GM19463 (cell line): ENCODE results near the gene GSTM2.

Experiments
- ATAC-seq: cut with Tn5 transposase; IDR thresholded peaks from one replicate; pipeline ENCODE4 v1.9.1; 2021; ENCODE audit warnings: mild to moderate bottlenecking, moderate library complexity; ENCODE audit not compliant: unreplicated experiment

The GSTM2 gene

DNA sequence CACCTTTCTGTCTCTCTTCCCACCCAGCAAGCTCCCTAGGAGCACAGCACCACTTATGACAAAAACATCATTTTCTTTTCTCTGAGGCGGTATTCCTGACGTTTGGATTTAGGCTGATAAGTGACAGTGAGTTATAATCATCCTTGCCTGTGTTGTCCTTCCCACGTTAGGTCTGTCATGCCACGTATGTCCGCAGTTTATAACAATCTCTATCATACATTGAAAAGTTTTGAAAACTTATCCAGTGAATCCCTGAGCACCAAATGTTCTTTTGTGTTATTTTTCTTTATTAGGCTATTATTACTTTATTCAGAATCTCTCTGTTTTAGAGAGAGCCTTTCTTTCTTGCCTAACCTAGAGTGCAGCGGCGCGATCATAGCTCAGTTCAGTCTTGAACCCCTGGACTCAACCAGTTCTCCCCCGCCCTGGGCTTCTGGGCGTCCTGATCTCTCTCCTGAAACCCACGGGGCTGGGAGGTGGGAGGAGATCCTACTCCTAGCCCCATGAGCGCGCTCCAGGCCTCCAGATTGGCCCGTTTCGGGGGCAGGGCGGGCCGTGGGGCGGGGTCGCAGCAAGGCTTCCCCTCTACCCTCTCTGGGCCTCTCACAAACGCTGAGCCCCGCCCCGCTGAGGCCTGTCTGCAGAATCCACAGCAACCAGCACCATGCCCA, at the start of gene GSTM2:
GSTM2 (plus strand) TSS at position 606 of the 671 bp plus-strand sequence; CDS start at position 665, 59 bp downstream.
- peak; percentile 99 for ATAC-seq

DNA sequence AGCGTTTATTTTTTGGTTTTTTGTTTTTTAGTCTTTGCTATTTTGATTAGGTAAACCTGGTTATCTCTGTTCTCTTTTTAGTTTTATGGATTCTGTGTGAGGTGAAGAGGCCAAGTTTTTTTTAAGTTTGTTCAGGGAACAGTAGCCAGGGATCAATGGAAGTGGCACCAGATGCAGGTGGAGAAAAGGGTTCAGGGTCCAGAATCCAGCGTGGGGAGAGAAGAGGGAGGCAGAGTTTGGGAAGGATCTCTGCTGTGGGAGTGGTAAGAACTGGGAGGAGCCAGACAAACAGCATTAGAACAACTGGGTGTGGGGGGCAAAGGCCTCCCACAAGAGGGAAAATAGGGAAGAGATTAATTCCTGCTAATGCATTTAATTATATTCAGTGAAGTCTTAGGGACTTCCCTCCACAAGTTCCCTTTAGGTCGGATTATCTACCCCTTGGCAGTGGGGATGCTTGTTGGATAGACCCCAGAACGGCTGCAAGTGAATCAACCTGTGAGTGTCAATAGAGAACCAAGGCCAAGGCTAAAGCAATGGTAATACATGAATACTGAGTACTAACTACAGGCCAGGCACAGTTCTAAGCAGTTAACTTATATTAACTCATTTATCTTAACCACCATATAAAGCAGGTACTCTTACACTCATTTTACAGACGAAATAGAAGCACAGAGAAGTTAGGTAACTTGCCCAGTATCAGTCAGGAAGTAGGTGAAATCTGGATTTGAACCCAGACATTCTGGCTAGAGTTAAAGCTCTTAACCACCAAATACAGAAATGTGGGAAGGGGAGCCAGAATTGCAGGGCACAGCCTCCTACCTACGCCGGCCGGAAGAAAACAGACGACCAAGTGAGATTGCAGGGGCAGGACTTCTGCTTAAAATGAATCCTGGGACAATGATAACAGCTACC, 48.9 kb upstream of the GSTM2 start:
- ATAC-seq: no peak

DNA sequence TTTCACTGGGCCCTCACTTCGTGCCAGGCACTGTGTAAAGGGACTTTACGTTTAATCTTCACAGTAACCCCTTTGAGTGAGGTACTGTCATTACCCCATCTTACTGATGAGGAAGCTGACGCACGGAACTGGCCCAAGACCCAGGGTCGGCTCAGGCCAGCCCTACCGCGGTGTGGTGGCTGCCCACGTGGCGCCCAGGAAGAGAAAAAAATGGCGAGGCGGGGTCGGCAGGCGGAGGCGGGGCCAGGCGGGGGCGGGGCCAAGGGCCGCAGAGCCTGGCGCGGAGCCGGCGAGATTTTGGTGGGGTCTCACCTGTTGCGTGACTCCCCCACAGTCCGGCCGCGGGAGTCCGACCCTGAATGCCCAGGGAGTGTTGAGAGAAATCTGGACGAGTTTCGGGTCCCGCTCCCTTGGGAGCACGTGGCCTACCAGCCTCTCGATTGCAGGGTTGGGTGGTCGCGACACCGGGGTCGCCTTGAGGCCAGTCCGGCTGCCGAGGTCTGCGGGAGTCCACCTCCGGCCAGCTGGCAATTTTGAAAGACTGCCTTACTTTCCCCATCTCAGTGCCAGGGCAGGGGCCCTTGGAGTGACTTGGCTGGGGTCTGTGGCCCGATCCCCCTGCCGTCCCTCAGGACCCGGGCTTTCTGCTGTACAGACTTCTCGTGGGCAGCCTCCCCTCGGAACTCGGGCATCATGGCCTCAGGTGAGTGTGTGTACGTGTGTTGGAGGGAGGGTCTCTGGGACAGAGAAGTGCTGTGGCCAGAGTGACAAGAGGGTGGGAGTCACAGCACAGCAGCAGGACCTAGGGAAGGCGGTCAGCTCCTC, 48.1 kb upstream of the GSTM2 start, which contains the start of the genes AMPD2 and GNAT2:
AMPD2 (plus strand) TSS at position 262 of the 825 bp plus-strand sequence. CDS start 1,339 bp downstream, outside the sequence.
GNAT2 (minus strand) TSS at position 41 of the 825 bp plus-strand sequence. CDS start 6,746 bp downstream, outside the sequence.
- ATAC-seq: peak; percentile 55

DNA sequence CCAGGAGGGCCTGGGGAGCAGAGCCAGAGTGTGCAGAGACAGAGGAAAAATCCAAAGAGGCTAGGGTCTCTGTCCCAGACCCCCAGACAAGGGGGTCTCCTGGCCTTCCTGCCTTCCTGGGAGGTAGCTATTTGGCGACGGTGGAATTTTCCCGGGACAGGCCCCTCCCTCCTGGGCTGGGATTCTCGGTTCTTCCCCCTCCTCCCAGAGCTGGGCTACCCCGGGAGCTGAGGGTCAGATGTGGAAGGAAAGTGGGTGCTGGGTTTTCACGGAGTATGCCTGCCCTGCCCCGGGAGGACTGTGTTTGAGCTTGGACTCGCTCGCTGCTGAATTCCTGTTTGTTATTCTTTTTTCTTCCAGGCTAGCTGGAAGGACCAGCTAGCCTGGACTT, 47.5 kb upstream of the GSTM2 start:
- ATAC-seq: no peak

DNA sequence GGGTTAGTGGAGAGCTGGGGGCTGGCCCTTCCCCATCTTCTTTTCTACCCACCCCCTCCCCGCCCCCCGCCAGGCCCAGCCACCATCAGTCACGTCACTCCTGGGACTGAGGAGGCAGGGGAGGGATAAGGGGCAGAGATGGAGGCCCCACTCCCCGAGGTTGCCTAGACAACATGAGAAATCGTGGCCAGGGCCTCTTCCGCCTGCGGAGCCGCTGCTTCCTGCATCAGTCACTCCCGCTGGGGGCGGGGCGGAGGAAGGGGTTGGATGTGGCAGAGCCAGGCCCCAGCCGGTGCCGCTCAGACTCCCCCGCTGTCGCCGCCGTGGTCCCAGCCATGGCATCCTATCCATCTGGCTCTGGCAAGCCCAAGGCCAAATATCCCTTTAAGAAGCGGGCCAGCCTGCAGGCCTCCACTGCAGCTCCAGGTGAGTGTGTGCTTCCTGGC, 47.0 kb upstream of the GSTM2 start:
- peak; percentile 82 for ATAC-seq

DNA sequence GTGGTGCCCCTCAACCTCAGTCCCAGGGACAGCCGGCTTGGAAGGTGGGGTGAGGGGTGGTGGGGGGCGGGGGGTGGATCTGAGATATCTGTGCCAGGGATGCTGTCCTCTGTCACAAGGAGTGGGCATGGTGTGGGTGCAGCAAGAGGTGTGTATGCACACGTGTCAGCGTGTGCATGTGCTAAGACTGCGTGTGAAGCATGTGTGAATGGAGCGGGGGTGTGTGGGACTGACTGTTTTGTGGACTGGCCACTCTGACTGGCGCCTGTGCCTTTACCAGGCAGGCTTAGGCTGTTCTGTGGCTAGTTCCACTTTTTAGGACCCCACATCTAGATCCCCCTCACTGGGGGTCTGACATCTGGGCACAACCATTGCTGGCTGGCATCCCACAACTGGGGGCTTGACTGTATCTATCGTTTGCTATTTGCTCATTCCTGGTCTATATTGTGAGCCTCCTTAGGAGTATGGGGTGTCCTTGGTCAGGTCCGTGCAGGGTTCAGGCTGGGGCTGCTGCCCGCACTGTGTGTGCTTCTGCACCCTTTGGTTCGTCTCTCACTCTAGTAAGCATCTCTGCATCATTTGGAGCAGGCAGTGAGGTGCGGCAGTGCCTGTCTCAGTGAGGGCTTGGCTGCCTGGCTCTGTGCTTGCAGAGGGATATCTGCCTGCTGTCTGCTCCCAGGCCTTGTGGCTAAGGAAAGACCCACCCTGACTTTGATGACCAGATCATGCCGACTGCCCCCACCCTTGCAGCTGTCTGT, 46.3 kb upstream of the GSTM2 start:
- ATAC-seq: no peak

DNA sequence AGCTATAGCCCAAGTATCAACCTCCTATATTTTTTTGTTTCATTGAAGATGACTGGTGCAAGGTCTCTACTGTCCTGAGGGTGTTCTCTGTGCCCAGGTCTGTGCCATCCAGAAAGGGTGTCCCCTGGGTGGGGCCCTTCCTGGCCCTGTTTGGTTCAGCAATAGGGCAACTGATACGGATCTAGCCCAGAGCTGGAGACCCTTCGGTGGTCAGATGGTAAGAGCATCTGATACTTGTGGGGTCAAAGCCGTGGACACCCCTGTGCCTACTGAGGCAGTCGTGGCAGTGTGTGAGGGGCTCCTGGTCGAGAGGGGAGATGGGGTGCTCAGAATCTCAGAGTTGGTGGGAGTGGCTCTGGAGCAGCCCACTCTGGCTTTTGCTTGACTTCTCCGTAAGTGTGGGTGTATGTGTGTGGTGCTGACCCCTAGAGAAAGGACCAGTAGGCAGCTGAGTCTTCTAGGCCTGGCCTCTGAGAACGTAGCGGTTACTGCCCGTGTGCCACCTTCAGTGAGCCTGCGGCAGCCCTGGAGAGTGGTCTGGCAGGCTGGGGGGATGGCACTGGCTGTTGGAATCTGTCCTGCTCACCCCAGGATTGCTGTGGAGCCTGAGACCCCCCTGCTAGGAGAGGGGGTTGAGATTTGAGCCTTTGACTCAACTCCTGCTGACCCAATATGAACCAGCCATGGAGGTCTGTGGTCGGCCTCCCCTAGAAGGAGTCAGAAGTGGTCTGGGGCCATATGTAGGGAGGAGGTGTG, 45.5 kb upstream of the GSTM2 start:
- ATAC-seq: no peak

DNA sequence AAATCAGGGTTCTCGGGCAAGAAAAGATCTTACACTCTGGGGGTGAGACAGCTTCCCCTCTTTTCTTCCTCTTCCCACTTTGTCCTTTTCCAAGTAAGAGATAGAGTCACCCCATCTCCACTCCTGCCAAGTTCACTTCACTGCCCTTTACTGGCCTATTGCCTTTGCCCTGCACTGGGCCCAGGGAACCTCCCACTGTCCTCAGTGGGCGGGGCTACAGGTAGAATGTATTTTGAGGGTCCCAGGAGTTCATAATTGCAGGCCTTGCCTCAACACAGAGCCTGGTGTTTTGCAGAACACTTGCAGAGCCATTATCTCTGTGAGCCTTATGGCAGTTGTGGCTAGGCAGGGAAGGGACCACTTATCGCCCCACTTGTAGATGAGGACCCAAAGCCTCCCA, 45.0 kb upstream of the GSTM2 start:
- no peak for ATAC-seq

DNA sequence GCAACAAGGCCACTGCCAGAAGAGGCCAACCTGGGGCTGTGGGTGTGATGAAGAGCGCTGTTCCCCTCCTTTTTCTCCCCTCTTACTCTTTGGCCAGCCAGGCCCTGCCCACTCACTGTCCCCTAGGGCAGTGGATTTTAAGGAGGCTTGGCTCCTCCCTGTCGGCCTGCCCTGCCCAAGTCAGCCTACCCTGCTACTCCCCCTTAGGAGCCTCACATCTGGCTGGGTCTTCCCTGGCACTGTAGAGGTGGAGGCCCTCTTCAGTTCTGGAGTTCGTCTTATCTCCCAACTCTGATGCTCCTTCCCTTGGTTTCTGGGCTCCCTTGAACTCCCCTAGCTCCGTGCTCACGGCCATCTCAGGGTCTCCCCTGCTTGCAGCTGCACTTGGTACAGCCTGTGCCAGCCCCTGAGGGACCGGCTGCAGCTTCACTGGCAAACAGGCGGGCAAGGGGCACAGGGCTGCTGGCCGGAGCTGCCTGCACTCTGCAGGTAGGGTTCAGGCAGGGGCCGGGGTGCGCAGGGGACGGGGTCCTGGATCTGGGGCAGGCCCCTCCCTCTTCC, 44.2 kb upstream of the GSTM2 start:
- no peak for ATAC-seq

DNA sequence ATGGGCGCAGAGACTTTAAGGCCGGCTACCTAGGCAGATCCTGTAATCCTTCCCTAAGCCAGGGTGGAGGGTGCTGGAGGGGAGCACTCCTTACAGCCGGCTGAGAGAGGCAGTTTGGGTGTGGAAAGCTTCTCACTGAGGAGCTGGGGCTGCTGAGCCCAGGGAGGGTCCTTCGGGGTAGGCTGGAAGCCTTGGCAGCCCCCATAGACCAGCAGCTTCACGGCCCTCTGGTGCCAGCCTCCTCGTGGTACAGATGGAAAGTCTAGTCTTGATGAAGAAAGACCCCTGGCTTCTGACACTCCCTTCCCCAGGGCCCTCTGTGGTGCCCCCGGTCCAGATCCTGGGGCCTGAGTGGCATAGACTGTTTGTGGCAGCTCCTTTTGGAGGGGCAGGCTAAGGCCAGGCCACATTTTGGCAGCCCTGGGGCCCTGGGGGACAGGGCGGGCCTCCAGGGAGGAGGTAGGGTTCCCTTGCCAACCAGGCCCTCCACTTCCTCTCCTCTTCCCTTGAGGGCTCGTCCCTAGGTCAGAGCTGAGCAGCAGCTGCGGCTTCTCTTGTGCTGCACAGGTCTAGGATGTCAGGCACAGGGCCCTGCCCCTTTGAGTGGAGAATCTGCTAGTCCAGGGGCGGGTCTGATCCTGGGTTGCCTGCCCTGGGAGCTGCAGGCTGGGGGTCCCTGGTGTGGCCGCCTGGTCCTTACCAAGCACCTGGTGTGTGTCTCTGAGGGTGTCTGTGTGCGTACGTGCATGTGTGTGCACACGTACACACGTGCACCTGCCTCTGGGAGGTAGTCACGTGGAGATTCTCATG, 43.5 kb upstream of the GSTM2 start:
- ATAC-seq: no peak

DNA sequence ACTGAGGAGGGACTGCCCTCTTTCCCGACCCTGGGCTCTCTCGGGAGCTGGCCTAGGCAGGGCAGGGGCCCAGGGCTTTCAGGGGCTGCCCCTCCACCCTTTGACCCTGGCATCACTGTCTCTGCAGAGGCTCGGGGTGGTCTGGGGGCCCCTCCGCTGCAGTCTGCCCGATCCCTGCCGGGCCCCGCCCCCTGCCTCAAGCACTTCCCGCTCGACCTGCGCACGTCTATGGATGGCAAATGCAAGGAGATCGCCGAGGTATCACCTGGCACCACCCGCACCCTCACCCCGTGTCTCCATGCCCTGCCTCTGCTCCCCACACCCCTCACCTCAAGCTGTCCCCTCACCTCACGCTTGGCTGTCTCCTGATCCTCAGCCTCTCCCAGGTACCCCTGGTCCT, 42.7 kb upstream of the GSTM2 start:
- no peak for ATAC-seq

DNA sequence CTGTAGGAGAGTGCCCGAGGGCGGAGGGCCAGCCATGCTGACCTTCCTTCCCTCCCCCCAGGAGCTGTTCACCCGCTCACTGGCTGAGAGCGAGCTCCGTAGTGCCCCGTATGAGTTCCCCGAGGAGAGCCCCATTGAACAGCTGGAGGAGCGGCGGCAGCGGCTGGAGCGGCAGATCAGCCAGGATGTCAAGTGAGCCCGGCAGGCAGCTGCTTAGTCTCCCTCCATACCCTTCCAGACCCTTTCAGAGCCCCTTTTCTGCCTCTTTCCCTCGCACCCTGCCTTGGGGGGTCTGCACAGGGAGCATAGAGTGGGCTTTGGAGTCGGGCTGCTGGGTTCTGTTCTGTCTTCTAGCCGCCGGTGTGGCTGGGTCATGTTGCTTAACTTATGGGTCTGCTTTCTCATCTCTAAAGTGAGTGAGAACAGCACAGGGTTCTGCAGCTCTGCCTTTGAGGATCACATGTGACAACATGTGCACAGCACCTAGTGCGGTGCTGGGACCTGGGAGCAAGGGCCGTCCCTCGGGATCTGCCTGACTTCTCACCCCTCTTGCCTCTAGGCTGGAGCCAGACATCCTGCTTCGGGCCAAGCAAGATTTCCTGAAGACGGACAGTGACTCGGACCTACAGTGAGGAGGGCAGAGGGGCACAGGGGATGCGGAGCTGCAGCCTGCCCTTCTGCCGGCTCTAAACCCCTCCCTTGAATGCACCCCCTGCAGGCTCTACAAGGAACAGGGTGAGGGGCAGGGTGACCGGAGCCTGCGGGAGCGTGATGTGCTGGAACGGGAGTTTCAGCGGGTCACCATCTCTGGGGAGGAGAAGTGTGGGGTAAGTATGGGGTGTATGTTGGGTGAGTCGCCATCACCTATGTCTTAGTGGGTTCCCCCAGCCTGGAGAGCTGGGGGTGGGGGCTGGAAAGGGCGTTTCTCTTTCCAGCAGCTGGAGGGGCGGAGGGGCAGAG, 42.0 kb upstream of the GSTM2 start:
- no peak for ATAC-seq

DNA sequence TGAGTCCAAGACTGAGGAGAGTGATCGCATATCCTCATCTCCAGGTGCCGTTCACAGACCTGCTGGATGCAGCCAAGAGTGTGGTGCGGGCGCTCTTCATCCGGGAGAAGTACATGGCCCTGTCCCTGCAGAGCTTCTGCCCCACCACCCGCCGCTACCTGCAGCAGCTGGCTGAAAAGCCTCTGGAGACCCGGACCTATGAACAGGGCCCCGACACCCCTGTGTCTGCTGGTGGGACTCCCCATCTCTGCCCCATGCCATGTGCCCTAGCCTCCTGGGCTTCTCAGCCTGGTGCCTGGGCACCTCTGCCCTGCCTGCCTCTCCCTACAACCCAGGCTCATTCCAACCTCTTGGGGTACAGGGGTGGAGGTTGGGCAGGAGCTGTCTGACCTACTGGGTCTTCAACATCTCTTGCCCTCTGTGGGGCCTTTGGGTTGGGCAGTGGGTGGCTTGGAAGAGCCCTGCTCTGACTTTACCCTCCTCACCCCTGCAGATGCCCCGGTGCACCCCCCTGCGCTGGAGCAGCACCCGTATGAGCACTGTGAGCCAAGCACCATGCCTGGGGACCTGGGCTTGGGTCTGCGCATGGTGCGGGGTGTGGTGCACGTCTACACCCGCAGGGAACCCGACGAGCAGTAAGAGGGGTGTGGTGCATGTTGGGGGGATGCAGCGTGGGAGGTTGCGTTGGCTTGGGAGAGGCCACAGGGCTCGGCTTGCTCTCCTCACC, 41.0 kb upstream of the GSTM2 start:
- no peak for ATAC-seq

DNA sequence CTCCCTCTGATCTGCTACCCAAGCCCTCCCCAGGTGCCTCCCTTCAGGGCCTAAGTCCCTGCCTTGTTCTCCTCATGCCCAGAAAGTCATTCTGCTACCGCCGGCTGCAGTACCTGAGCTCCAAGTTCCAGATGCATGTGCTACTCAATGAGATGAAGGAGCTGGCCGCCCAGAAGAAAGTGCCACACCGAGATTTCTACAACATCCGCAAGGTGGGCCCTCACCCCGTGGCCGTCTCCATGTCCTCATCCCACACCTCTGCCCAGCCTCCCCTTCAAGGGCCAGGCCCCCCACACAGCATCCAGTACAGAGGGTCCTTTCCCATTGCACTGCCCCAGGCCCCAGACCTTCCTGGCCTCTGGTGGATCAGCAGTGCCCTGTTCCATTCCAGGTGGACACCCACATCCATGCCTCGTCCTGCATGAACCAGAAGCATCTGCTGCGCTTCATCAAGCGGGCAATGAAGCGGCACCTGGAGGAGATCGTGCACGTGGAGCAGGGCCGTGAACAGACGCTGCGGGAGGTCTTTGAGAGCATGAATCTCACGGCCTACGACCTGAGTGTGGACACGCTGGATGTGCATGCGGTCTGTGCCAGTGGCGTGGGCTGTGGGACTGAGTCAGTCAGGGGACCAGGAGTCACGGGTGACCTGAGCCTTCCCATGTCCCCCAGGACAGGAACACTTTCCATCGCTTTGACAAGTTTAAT, 40.0 kb upstream of the GSTM2 start:
- ATAC-seq: no peak

DNA sequence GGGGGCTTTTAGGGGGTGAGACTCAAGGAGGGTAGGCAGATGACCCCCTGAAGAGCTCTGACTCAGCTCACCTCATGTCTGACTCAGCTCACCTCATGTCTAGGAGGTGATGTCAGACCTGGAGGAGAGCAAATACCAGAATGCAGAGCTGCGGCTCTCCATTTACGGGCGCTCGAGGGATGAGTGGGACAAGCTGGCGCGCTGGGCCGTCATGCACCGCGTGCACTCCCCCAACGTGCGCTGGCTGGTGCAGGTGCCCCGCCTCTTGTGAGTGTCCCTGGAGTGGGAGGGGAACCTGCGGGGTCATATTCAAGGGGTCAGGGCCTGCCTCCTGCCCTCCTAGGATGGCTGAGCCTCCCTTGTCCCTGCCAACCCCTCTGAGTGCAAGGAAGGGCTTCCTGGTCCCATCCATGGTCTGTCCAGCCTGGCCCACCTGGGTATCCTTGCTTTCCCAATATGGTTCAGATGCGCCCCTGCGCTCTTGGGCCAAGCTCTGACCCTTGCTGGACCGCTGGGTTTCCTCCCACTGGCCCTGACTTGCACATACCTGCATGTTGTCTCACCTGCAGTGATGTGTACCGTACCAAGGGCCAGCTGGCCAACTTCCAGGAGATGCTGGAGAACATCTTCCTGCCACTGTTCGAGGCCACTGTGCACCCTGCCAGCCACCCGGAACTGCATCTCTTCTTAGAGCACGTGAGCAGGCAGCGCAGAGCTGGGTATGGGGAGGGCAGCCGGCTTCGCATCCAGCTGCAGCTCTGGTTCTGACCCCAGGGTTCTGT, 39.1 kb upstream of the GSTM2 start:
- no peak for ATAC-seq
